Pons (tissue), 1 donor: ENCODE measurements around the gene CBX4.

Experiments
- DNase-seq: peaks from one replicate; pipeline ENCODE4 v3.0.0-alpha.2; 2016; ENCODE audit warnings: low spot score

Gene CBX4

GRCh38 chr17:79829004-79829403, 10.2 kb downstream of the CBX4 start:
- DNase-seq, result no peak

GRCh38 chr17:79826841-79827578, 12.2 kb downstream of the CBX4 start:
- DNase-seq, result no peak

- DNase-seq, result no peak
Observed at GRCh38 chr17:79826204-79826680, 13.0 kb downstream of the CBX4 start.

GRCh38 chr17:79825580-79825921, 13.7 kb downstream of the CBX4 start:
- DNase-seq, result no peak

- DNase-seq, result no peak
Observed at GRCh38 chr17:79824893-79825579, 14.2 kb downstream of the CBX4 start.

- DNase-seq, result no peak
Observed at GRCh38 chr17:79824234-79824633, 15.0 kb downstream of the CBX4 start.

- DNase-seq, result no peak
Observed at GRCh38 chr17:79822583-79823124, 16.6 kb downstream of the CBX4 start.

GRCh38 chr17:79821331-79822095, 17.7 kb downstream of the CBX4 start:
- DNase-seq, result no peak

GRCh38 chr17:79820959-79821330, 18.3 kb downstream of the CBX4 start:
- no peak for DNase-seq

GRCh38 chr17:79819534-79820276, 19.5 kb downstream of the CBX4 start:
- no peak for DNase-seq

GRCh38 chr17:79819085-79819484, 20.2 kb downstream of the CBX4 start:
- DNase-seq, result no peak

- no peak for DNase-seq
Observed at GRCh38 chr17:79818026-79818758, 21.0 kb downstream of the CBX4 start.

- DNase-seq, result no peak
Observed at GRCh38 chr17:79815836-79816461, 23.3 kb downstream of the CBX4 start.

- no peak for DNase-seq
Observed at GRCh38 chr17:79814974-79815835, 24.0 kb downstream of the CBX4 start.

- no peak for DNase-seq
Observed at GRCh38 chr17:79814127-79814973, 24.9 kb downstream of the CBX4 start.

GRCh38 chr17:79813297-79814126, 25.7 kb downstream of the CBX4 start:
- DNase-seq, result no peak

- DNase-seq, result no peak
Observed at GRCh38 chr17:79812353-79813258, 26.6 kb downstream of the CBX4 start.
